Vagina (tissue), 2 donors: ENCODE data around the gene ITIH1. TPM values are rescaled to one million over a fixed set of nuclear protein-coding genes. Genes with fewer than 3 reads are reported as not detected.

Experiments
- DNase-seq, 2 donors: peaks; one replicate each; pipeline ENCODE4 v3.0.0-alpha.2; 2017; ENCODE audit errors: extremely low spot score in 2 of 2
- H3K27ac ChIP-seq: fragments of 200-600 bp; sonication (generic); one replicate; pipeline ENCODE4 v1.5.1; 2019
- H3K27me3 ChIP-seq: fragments of 200-600 bp; sonication (generic); one replicate; pipeline ENCODE4 v1.5.1; 2019
- H3K36me3 ChIP-seq, 2 donors: fragments of 200-600 bp; sonication (generic); one replicate each; pipeline ENCODE4 v1.5.1; 2017 to 2019
- H3K4me1 ChIP-seq: fragments of 200-600 bp; sonication (generic); one replicate; pipeline ENCODE4 v1.5.1; 2019
- H3K4me3 ChIP-seq, 2 donors: fragments of 200-600 bp; sonication (generic); 1 replicate in 1 of 2; 2 replicates in 1 of 2; pipeline ENCODE4 v1.5.1; 2016 to 2019
- H3K9me3 ChIP-seq: fragments of 200-600 bp; sonication (generic); one replicate; pipeline ENCODE4 v1.5.1; 2019
- POLR2A ChIP-seq, 2 donors: fragments of 450-650 bp; IDR thresholded peaks; one replicate each; pipeline ENCODE4 v1.6.1; 2017; ENCODE audit warnings: antibody characterized with exemption in 2 of 2, mild to moderate bottlenecking in 2 of 2, moderate library complexity in 2 of 2
- POLR2AphosphoS5 ChIP-seq, 2 donors: sonication (generic); formaldehyde crosslinking; IDR thresholded peaks; one replicate each; pipeline ENCODE4 v1.9.0; 2017; ENCODE audit warnings: antibody characterized with exemption in 2 of 2, mild to moderate bottlenecking in 2 of 2, low read depth in 1 of 2; ENCODE audit not compliant: insufficient read depth in 1 of 2
- intact Hi-C: fragments of 100-400 bp; cut with DNase I; formaldehyde crosslinking; loops from one replicate; pipeline ENCODE4 v1.15.1; 2023
- total RNA-seq: library from RNA; depleted of rRNA; stranded (reverse); fragments of >200 nt; gene quantifications from one replicate; pipeline ENCODE4 v1.2.3, GENCODE V29; 2016
- TF ChIP-seq, protein P1 (sequence below), 3 experiments: fragments of 450-650 bp in 2 of 3; fragments of 200-600 bp in 1 of 3; sonication (generic) in 1 of 3; IDR thresholded peaks; one replicate each; pipeline ENCODE4 v1.5.1; 2017 to 2019; ENCODE audit warnings: antibody characterized with exemption in 3 of 3, mild to moderate bottlenecking in 2 of 3, moderate library complexity in 2 of 3

Gene ITIH1
- total RNA-seq, 1 donor from 2014 or later, result 0.98 TPM

DNA sequence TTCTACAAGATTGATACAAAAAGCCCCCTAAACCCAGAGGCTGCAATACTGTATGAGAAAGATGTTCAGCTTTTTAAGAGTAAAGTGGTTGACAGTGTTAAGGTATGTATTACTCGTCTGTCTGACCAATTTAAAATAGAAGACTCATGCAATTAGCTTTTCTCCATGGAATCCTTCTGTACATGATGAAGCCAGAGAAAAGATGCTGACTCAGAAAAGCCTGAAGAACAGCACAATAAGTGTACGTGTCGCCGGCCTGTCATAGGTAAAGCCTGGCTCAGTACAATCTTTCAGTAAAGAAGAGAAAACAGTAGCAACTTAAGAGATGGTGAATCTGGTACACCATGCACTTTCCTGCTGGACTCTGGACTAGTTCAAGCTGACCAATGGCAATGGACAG lies 23.0 kb upstream of the ITIH1 start:
- Histone ChIP-seq H3K27me3 (no peaks in the 10 kb centered on the region), H3K9me3 (no peaks in the 10 kb centered on the region), H3K4me3 (no peak overlapping the region), H3K36me3 (peaks cover 0 to 62% of the 10 kb centered on the region in 2 donors), H3K4me1 (no peaks in the 10 kb centered on the region), H3K27ac (no peak overlapping the region)
- TF ChIP-seq, protein P1, sequence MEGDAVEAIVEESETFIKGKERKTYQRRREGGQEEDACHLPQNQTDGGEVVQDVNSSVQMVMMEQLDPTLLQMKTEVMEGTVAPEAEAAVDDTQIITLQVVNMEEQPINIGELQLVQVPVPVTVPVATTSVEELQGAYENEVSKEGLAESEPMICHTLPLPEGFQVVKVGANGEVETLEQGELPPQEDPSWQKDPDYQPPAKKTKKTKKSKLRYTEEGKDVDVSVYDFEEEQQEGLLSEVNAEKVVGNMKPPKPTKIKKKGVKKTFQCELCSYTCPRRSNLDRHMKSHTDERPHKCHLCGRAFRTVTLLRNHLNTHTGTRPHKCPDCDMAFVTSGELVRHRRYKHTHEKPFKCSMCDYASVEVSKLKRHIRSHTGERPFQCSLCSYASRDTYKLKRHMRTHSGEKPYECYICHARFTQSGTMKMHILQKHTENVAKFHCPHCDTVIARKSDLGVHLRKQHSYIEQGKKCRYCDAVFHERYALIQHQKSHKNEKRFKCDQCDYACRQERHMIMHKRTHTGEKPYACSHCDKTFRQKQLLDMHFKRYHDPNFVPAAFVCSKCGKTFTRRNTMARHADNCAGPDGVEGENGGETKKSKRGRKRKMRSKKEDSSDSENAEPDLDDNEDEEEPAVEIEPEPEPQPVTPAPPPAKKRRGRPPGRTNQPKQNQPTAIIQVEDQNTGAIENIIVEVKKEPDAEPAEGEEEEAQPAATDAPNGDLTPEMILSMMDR (IDR thresholded peaks at IDR 0.05), result no peak
- TF ChIP-seq POLR2AphosphoS5 (IDR thresholded peaks at IDR 0.05; ENCODE audit: insufficient read depth in 1 of 2, low read depth in 1 of 2) (no peak), POLR2A (IDR thresholded peaks at IDR 0.05) (no peak)
- intact Hi-C loops, result no loop called here
- DNase-seq, result no peak

DNA sequence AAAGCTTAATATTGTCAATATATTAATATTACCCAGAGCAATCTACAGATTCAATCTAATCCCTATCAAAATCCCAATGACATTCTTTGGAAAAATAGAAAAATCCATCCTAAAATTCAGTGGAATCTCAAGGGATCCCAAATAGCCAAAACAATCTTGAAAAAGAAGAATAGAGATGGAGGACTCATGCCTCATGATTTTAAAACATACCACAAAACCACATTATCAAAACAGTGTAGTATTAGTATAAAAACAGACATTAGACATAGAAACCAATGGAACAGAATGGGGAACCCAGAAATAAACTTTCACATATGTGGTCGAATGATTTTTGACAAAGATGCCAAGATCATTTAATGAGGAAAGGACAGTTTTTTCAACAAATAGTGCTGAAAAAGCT lies 21.3 kb upstream of the ITIH1 start:
- intact Hi-C loops, result no loop called here
- Histone ChIP-seq H3K27me3 (no peaks in the 10 kb centered on the region), H3K4me3 (no peak overlapping the region), H3K36me3 (peaks cover 0 to 59% of the 10 kb centered on the region in 2 donors), H3K4me1 (no peaks in the 10 kb centered on the region), H3K27ac (no peak overlapping the region), H3K9me3 (no peaks in the 10 kb centered on the region)
- TF ChIP-seq, protein P1 (IDR thresholded peaks at IDR 0.05), result no peak
- TF ChIP-seq POLR2AphosphoS5 (IDR thresholded peaks at IDR 0.05; ENCODE audit: insufficient read depth in 1 of 2, low read depth in 1 of 2) (no peak), POLR2A (IDR thresholded peaks at IDR 0.05) (no peak)
- DNase-seq, result no peak

DNA sequence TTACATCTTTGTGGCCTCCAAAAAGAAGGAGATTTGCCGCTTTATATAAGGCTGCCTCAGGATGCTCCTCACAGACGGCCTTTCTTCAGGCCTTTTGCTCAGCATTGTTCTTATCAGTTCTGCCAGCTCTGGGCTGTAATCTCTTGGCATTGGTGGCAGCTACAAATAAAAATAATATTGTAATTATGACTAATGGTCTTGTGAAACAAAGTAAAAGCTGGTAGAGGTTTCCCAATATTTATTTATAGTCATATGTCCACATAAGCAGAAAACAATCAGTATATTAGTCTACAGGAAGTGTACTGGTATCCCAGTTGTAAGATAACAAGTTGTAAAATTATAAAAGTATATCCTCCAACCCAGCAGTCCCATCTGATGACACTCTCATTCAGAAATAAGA lies 13.9 kb upstream of the ITIH1 start:
- no peak overlapping the region for H3K4me3 ChIP-seq
- intact Hi-C loops, result no loop called here
- no peak for DNase-seq
- H3K9me3 ChIP-seq, result no peaks in the 10 kb centered on the region
- peaks cover 0 to 73% of the 10 kb centered on the region in 2 donors for H3K36me3 ChIP-seq
- H3K27me3 ChIP-seq, result no peaks in the 10 kb centered on the region
- no peak overlapping the region for H3K27ac ChIP-seq
- no peaks in the 10 kb centered on the region for H3K4me1 ChIP-seq
- TF ChIP-seq, protein P1 (IDR thresholded peaks at IDR 0.05), result no peak
- no peak for TF ChIP-seq POLR2A (IDR thresholded peaks at IDR 0.05)
- TF ChIP-seq POLR2AphosphoS5 (IDR thresholded peaks at IDR 0.05; ENCODE audit: insufficient read depth in 1 of 2, low read depth in 1 of 2), result no peak

DNA sequence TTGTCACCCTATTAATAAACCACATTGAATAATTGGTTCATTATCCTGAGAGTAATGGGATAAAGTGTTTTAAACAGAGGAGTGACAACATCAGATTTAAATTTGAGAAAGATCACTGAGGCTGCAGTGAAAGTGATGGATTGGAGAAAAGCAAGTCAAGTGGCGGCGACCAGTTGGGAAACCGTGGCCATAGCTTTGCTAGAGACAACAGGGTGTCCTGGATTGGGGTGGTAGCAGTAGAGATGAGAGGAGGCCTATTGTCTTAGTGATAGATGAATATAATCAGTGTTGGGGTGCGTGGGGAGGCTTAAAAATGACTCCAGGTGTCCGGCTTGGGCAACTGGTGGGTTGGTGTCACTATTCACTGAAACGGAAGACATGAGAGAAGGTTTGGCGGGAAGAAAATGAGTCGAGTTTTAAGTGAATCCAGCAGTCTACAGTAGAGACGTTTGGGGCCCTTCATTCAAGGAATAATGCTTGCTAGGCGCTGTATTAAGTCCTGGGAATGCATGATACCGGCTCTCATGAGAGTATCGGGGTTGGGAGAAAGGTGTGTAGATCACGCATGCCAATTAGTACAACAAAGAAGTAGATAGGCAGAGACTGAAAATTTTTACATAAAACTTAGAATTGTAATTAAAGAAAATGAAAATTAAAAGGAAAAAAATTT lies 7.5 kb upstream of the ITIH1 start:
- H3K27me3 ChIP-seq, result no peaks in the 10 kb centered on the region
- intact Hi-C loops, result no loop called here
- DNase-seq, result no peak

More for the DNA sequence above, 7.5 kb upstream of the ITIH1 start:
- peak overlapping the region; percentile 70 to 98 for H3K4me3 ChIP-seq
- peaks cover 12% of the 10 kb centered on the region for H3K4me1 ChIP-seq
- TF ChIP-seq, protein P1 (IDR thresholded peaks at IDR 0.05), result no peak
- no peak for TF ChIP-seq POLR2A (IDR thresholded peaks at IDR 0.05)
- TF ChIP-seq POLR2AphosphoS5 (IDR thresholded peaks at IDR 0.05; ENCODE audit: insufficient read depth in 1 of 2, low read depth in 1 of 2), result no peak
- peak overlapping the region; percentile 75 for H3K27ac ChIP-seq
- no peaks in the 10 kb centered on the region for H3K9me3 ChIP-seq
- H3K36me3 ChIP-seq, result peaks cover 0 to 14% of the 10 kb centered on the region in 2 donors
